GM19328 (cell line): ENCODE data around the gene SLC39A11.
"Not testable (repeated sequence)": the region's sequence is repeated elsewhere in the genome, so short reads cannot be mapped to it uniquely, and the experiment has no call there.

Source experiments
- ATAC-seq: cut with Tn5 transposase; IDR thresholded peaks from one replicate; pipeline ENCODE4 v1.9.1; 2021; ENCODE audit warnings: mild to moderate bottlenecking, moderate library complexity; ENCODE audit not compliant: unreplicated experiment

SLC39A11 gene

GRCh38 chr17:72953621-72954020, 138.9 kb downstream of the SLC39A11 start:
- ATAC-seq, result no peak

- no peak for ATAC-seq
Measured at GRCh38 chr17:72952641-72953315, 139.7 kb downstream of the SLC39A11 start.

- no peak for ATAC-seq
Measured at GRCh38 chr17:72952220-72952619, 140.3 kb downstream of the SLC39A11 start.

- no peak for ATAC-seq
Measured at GRCh38 chr17:72950242-72950931, 142.1 kb downstream of the SLC39A11 start.

- no peak for ATAC-seq
Measured at GRCh38 chr17:72948115-72948514, 144.4 kb downstream of the SLC39A11 start.

- no peak for ATAC-seq
Measured at GRCh38 chr17:72947475-72947874, 145.0 kb downstream of the SLC39A11 start.

- no peak for ATAC-seq
Measured at GRCh38 chr17:72946696-72947095, 145.8 kb downstream of the SLC39A11 start.

GRCh38 chr17:72946156-72946555, 146.3 kb downstream of the SLC39A11 start:
- no peak for ATAC-seq

- no peak for ATAC-seq
Measured at GRCh38 chr17:72945473-72945872, 147.0 kb downstream of the SLC39A11 start.

GRCh38 chr17:72943826-72944689, 148.4 kb downstream of the SLC39A11 start:
- no peak for ATAC-seq

- no peak for ATAC-seq
Measured at GRCh38 chr17:72942579-72942978, 149.9 kb downstream of the SLC39A11 start.

- ATAC-seq, result no peak
Measured at GRCh38 chr17:72940496-72940895, 152.0 kb downstream of the SLC39A11 start.

GRCh38 chr17:72938482-72938881, 154.0 kb downstream of the SLC39A11 start:
- ATAC-seq, result no peak

GRCh38 chr17:72937707-72938106, 154.8 kb downstream of the SLC39A11 start:
- ATAC-seq, result no peak

- ATAC-seq, result not testable (repeated sequence)
Measured at GRCh38 chr17:72937254-72937653, 155.2 kb downstream of the SLC39A11 start.

- no peak for ATAC-seq
Measured at GRCh38 chr17:72935984-72936383, 156.5 kb downstream of the SLC39A11 start.

- no peak for ATAC-seq
Measured at GRCh38 chr17:72934927-72935326, 157.6 kb downstream of the SLC39A11 start.

- ATAC-seq, result no peak
Measured at GRCh38 chr17:72931635-72932034, 160.9 kb downstream of the SLC39A11 start.

- peak; percentile 69 for ATAC-seq
Measured at GRCh38 chr17:72931163-72931562, 161.3 kb downstream of the SLC39A11 start.

- ATAC-seq, result no peak
Measured at GRCh38 chr17:72930031-72930430, 162.5 kb downstream of the SLC39A11 start.

GRCh38 chr17:72928454-72929136, 163.9 kb downstream of the SLC39A11 start:
- no peak for ATAC-seq
